ENCODE results near the gene EMC9.

EMC9 gene

GRCh38 chr14:24149302-24149969 is 8.0 kb upstream of the EMC9 start:
- DNase-seq (ENCODE audit: low read depth) = no peak
- no peak for TF ChIP-seq CTCF (conservative IDR thresholded peaks at IDR 0.05; ENCODE audit: low read length)
- H3K4me3 ChIP-seq (ENCODE audit: low read length) = no peak overlapping the region

- DNase-seq (ENCODE audit: low read depth) = no peak
- H3K4me3 ChIP-seq (ENCODE audit: low read length) = peak overlapping the region; percentile 97
- TF ChIP-seq CTCF (conservative IDR thresholded peaks at IDR 0.05; ENCODE audit: low read length) = no peak
Measured at GRCh38 chr14:24147761-24148428, 6.5 kb upstream of the EMC9 start.

- H3K4me3 ChIP-seq (ENCODE audit: low read length) = peak within 1 kb of the TSS; percentile 97
- peak; percentile 98 for DNase-seq (ENCODE audit: low read depth)
- no peak for TF ChIP-seq CTCF (conservative IDR thresholded peaks at IDR 0.05; ENCODE audit: low read length)
Measured at GRCh38 chr14:24146978-24147760, 5.8 kb upstream of the EMC9 start, which contains the start of gene RNF31. Gene RNF31 (plus strand): TSS chr14:24147498. CDS start chr14:24147699, 201 bp downstream.

GRCh38 chr14:24146453-24146977 is 5.1 kb upstream of the EMC9 start, which contains the start of gene PSME2:
Gene PSME2 (minus strand): TSS chr14:24146610. CDS start chr14:24146581, 29 bp downstream.
- H3K4me3 ChIP-seq (ENCODE audit: low read length) = peak within 1 kb of the TSS; percentile 97
- TF ChIP-seq CTCF (conservative IDR thresholded peaks at IDR 0.05; ENCODE audit: low read length) = no peak; the same call in 1 of the 2 replicates
- DNase-seq (ENCODE audit: low read depth) = peak; percentile 94

GRCh38 chr14:24145690-24146452 is 4.5 kb upstream of the EMC9 start:
- H3K4me3 ChIP-seq (ENCODE audit: low read length) = peak overlapping the region; percentile 97
- TF ChIP-seq CTCF (conservative IDR thresholded peaks at IDR 0.05; ENCODE audit: low read length) = no peak
- peak; percentile 53 for DNase-seq (ENCODE audit: low read depth)

GRCh38 chr14:24145219-24145618 is 3.8 kb upstream of the EMC9 start:
- no peak for TF ChIP-seq CTCF (conservative IDR thresholded peaks at IDR 0.05; ENCODE audit: low read length)
- peak overlapping the region; percentile 97 for H3K4me3 ChIP-seq (ENCODE audit: low read length)

More at GRCh38 chr14:24145219-24145618, 3.8 kb upstream of the EMC9 start:
- no peak for DNase-seq (ENCODE audit: low read depth)
